Testis (tissue), 2 donors: ENCODE measurements around the gene AOC1.
"Not testable (repeated sequence)": the region's sequence is repeated elsewhere in the genome, so short reads cannot be mapped to it uniquely, and the experiment has no call there.

Source experiments
- CTCF ChIP-seq, 3 experiments: fragments of 450-650 bp in 2 of 3; fragments of 200-600 bp in 1 of 3; sonication (generic) in 1 of 3; IDR thresholded peaks; one replicate each; pipeline ENCODE4 v1.5.1; 2016 to 2019; ENCODE audit warnings: antibody characterized with exemption in 3 of 3, mild to moderate bottlenecking in 2 of 3, moderate library complexity in 1 of 3
- POLR2A ChIP-seq: fragments of 450-650 bp; IDR thresholded peaks from one replicate; pipeline ENCODE4 v1.6.1; 2017; ENCODE audit warnings: antibody characterized with exemption, mild to moderate bottlenecking, moderate library complexity

- not testable (repeated sequence) for TF ChIP-seq CTCF (IDR thresholded peaks at IDR 0.05); POLR2A
Measured at GRCh38 chr7:150807616-150808438, 44.5 kb upstream of the AOC1 start.
